DOHH2 (cell line): ENCODE results near the gene NLGN1.

ENCODE experiments used
- CTCF ChIP-seq: fragments of 200-600 bp; sonication (generic); IDR thresholded peaks from one replicate; pipeline ENCODE4 v1.5.1; 2014; ENCODE audit warnings: antibody characterized with exemption, mild to moderate bottlenecking, low read depth, low read length; ENCODE audit not compliant: poor library complexity, severe bottlenecking
- EZH2phosphoT487 ChIP-seq: fragments of 200-600 bp; sonication (generic); IDR thresholded peaks from 2 replicates; pipeline ENCODE4 v1.6.1; 2017; ENCODE audit warnings: borderline replicate concordance, mild to moderate bottlenecking, antibody characterized with exemption, low read length, moderate library complexity, mixed read lengths

GRCh38 chr3:173800154-173800553, 402.6 kb downstream of the NLGN1 start:
- TF ChIP-seq CTCF = no peak
- TF ChIP-seq EZH2phosphoT487 = no peak
